Stimulated activated CD8-positive, alpha-beta memory T cell treated with anti-CD3 and anti-CD28 coated beads, Interleukin-2, amount 100 ng/mL, for 1 hour (primary cell): ENCODE data around the gene SND1.

ENCODE experiments used
- DNase-seq, 2 donors: peaks; one replicate each; pipeline ENCODE4 v3.0.0-alpha.2; 2020; ENCODE audit warnings: low read depth in 2 of 2

Gene SND1

DNA sequence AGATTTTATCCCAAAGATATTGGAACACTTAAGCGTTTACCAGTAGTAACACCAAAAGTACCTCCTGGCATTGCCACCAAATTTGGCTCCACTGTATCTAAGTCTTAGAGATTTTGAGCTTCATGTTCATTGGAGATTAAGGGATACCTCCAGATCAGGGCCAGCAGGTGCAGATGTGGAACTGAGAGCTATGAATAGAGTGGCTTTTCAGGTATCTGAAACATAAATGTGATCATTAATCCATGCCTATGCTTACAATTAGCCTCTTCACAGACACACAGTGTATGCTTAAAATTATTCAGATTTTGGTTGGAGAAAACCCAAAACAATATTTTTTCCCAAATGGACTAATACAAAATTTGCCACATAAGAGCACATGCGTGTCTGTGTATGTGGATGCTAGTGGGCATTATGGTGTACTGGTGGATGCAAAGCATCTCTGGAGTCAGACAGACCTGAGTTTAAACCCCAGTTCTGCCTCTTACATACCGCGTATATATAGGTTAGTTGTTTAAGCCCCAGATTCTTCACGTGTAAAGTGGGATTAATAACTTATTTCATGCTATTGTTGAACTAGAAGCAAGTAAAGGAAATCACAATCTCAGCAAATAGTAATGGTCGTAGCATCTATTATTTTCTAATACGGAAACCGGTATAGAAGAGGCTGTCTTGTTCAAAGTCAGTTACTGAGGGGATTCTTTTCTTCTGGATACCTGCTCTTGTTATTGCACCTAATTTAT is 386.1 kb downstream of the SND1 start:
- DNase-seq, result no peak

DNA sequence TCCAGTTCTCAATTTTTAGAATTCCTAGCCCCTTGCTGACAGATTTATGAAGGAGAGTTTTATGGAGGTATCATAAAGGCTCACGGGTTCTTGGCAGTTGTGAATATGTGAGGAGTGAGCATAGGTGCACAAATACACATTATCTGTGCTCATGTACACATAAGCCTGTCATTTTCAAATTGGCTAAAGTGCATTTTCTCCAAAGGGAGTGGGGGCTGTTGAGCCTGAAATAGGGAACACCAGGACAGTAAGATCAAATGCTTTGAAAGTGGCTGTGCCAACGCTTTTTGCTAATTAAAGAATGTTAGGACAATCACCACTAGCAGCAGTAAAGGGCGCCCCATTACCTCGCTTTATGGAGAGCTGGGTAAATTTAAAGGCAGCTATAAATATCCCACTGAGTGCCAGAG is 387.6 kb downstream of the SND1 start:
- no peak for DNase-seq

GRCh38 chr7:128040205-128040604 is 388.2 kb downstream of the SND1 start:
- no peak for DNase-seq

- no peak for DNase-seq
These were observed 389.2 kb downstream of the SND1 start for GRCh38 chr7:128041203-128041602.

DNA sequence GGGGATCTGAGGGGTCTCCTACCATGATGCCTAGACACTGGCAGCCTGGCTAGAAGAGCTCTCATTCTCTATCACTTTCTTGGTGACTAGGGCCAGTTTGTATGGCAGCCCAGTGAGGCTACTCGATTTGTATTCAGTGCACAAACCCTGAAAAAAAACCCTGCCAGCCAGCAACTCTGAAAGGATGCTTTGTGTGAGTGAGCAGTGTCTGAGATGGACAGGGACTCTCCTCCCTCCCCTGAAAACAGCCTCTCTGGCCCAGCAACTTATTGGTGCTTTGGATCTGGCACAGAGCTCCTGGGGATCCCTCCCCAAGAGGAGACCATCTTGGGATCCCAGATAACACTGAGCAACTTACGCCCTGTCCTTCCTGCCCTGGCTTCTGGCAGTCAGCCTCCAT is 390.0 kb downstream of the SND1 start:
- DNase-seq, result no peak

DNA sequence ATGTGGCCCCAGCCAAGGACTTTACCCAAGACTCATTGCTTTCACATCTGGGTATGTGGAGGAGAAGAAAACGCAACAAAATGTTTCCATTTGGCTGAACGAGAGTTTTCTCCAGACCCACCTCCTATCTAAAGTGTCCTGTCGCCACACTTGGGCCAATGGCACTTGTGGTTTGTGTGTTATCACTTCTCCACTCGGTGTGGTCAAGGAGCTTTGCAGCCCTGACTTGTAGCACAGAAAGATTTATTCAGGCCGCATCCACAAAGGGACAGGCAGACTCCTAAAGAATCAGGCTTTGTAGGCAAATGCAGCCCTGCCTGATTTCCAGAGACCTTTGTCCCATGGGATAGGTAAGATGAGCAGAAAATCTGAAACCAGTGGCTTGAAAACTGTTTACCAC is 392.1 kb downstream of the SND1 start:
- no peak for DNase-seq

- no peak for DNase-seq
These were observed 393.2 kb downstream of the SND1 start for GRCh38 chr7:128045158-128045557.

DNA sequence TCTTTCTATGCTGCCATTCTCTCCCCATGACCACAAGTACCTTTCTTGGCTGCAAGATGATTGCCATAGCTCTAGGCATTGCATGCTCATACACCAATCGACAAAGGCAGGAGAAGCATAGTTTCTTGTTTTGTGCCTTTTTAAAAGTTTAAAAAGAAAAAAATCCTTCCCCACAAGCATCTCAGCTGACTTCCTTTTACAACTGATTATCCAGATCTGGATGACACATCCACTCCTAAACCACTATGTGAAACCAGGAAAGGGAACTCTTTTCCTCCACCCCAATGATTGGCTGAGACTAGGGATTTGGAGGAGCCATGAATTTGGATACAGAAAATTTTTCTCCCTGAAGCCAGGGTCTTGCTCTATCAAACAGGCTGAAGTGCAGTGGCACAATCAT is 393.8 kb downstream of the SND1 start:
- DNase-seq, result no peak

GRCh38 chr7:128052404-128052803 is 400.4 kb downstream of the SND1 start:
- DNase-seq, result no peak

- DNase-seq, result no peak
These were observed 401.0 kb downstream of the SND1 start for GRCh38 chr7:128053023-128053422.

DNA sequence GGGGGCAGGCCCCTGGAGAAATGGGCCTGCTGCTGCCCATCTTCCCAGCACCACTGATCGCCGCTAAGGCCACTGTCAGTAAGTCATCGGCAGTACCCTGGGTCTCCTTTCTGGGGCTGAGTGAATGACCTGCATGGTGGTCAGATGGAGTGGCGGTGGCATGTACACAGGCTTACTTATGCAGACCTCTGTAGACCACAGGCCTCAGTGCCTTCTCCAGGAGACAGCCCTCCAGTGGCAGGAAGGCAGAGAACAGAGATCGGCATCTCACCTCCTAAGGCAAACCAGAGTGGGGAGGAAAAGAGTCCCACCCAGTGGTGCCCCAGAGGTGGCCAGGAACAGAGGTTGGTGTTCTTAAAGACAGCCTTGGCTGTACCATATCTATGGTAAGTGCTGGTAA is 402.0 kb downstream of the SND1 start:
- no peak for DNase-seq

- DNase-seq, result no peak
These were observed 402.5 kb downstream of the SND1 start for GRCh38 chr7:128054511-128054910.

DNA sequence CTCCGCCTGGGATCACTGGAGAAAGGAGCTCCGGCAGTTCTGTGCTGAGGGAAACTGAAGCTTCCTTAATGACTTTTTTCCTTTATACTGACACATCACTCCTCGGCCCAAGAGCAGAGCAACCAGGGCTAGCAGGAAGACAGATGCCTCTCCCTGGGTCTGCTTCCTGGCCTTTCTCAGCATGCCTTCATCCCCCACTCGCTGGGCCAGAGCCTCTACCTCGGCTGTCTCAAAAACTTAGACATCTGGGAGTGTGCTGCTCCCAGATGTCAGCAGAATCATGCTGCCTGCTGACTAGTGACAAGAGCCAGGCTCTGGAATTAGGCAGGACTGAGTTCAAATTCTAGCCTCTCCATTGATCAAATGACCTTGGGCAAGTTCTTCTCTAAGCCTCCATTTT is 403.6 kb downstream of the SND1 start:
- DNase-seq, result no peak

DNA sequence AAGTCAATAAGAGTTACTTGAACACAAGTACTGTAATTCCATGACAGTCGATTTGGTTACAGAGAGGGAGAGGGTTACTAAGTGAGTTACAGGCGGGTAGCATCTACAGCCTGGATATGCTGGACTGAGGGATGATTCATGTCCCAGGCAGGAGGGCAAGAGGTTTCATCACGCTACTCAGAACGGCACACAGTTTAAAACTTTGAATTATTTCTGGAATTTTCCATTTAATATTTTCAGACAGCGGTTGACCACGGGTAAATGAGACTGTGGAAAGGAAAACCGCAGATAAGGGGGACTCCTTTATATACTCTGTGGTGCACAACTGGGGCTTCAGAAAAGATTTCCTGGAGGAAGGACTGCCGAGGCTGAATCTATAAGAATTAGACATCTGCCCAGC is 404.9 kb downstream of the SND1 start:
- no peak for DNase-seq

DNA sequence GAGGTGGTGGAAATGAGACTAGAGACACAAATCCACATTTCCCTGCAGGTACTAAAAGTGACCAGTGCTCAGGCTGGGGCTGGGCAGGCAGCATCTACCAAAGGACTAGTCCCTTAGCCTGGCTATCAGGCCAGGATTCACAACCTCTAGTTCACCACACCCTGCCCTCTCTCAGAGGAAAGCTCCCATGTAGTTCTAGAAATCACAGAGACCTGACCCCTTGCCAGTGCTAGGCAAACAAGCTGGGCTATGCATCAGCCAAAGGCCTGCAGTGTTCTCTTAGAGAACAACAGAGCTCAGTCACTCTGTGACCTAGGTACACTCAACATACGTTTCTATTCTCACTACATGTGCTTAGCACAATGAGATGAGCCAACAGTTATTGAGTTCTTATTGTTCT is 405.9 kb downstream of the SND1 start:
- no peak for DNase-seq

DNA sequence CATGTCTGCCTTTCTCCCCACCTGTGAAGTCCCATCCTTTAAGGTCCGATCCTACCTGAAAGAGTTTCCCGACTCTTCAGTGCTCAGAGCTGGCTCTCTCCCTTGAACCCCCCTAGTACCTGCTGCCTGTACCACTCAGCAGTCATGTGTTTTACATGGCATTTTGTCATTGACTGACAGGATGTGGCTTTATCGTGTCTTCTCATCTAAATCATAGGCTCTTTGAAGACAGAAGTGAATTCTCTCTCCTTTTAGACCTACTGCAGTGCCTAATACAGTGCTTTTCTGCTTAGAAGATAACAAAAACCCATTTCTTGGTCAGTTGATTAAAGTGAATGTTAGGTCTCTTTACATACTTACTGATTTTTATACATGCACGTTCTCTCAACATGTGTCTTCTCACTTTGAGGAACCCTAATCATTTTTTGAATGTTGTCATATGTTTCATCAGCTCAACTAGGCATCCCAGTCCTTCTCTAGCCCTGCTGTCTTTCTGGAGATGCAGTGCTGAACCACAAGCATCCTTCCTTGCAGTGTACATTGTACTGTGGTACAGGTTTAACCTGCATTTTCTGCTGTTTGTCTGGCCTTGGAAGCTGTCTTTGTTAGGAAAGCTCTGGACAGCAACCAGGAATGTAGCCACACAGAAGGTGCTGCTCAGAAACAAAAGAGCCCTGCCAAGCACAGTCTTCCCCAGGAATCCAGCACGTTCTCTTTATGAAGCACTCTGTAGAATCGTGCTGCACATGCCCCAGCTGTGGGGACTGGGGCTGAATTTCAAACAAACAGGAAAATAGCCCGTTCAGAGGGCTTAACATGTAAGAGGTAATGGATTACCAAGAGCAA is 407.4 kb downstream of the SND1 start:
- DNase-seq, result no peak

- DNase-seq, result no peak
These were observed 408.0 kb downstream of the SND1 start for GRCh38 chr7:128060018-128060417.

DNA sequence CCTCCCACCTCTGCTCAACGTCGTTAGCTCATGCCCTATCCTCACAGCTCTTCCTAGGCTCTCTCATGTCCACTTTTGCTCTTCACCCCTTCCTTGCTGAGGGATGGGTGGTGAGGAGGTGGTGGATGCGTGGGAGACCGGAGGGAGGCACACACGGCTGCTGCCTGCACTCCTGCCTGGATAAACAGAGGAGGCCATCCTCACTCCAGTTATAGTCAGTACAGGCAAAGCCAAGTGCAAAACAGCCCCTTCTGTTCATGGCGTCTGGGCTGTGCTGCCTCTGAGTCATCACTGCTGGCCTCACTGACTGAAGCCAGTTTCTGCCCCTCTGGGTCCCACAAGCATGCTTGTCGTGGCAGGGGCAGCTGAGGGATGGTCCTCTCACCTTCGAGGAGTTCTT is 411.1 kb downstream of the SND1 start:
- DNase-seq, result no peak

- DNase-seq, result no peak
These were observed 413.9 kb downstream of the SND1 start for GRCh38 chr7:128065872-128066271.

GRCh38 chr7:128066395-128066794 is 414.4 kb downstream of the SND1 start:
- DNase-seq, result no peak

GRCh38 chr7:128066858-128067257 is 414.9 kb downstream of the SND1 start:
- DNase-seq, result no peak

- DNase-seq, result no peak
These were observed 416.0 kb downstream of the SND1 start for GRCh38 chr7:128067983-128068382.

GRCh38 chr7:128068785-128069184 is 416.8 kb downstream of the SND1 start:
- DNase-seq, result no peak
